ENCODE results near the gene HES2. TPM values are rescaled to one million over a fixed set of nuclear protein-coding genes. Genes with fewer than 3 reads are reported as not detected.
"Not testable (repeated sequence)": the region's sequence is repeated elsewhere in the genome, so short reads cannot be mapped to it uniquely, and the experiment has no call there.

HES2 gene
- total and polyA plus RNA-seq, 5 donors: 0.17 TPM; not detected in 4

GRCh38 chr1:6378096-6378746, 41.5 kb downstream of the HES2 start:
- H3K4me1 ChIP-seq (ENCODE audit: control insufficient read depth, insufficient read depth, low read length): no peaks in the 10 kb centered on the region
- H3K27ac ChIP-seq (ENCODE audit: low read length): no peak overlapping the region
- H3K4me3 ChIP-seq (ENCODE audit: low read length): no peak overlapping the region
- ATAC-seq: no peak
- intact Hi-C loops (cut with DNase I): no loop called here
- H3K27me3 ChIP-seq (ENCODE audit: control insufficient read depth, insufficient read depth): no peaks in the 10 kb centered on the region
- WGBS: 62% methylated on average over 12 of the region's 12 CpGs
- DNase-seq: peak in 2 of 3 donors; percentile 3 to 26
- H3K9me3 ChIP-seq (ENCODE audit: control insufficient read depth, low read length): no peaks in the 10 kb centered on the region

- no peaks in the 10 kb centered on the region for H3K27me3 ChIP-seq (ENCODE audit: control insufficient read depth, insufficient read depth)
- H3K4me1 ChIP-seq (ENCODE audit: control insufficient read depth, insufficient read depth, low read length): no peaks in the 10 kb centered on the region
- 96% methylated on average over 8 of the region's 8 CpGs for WGBS
- DNase-seq: peak in 1 of 3 donors; percentile 40
- no peak for ATAC-seq
- no peak overlapping the region for H3K4me3 ChIP-seq (ENCODE audit: low read length)
- no peak overlapping the region for H3K27ac ChIP-seq (ENCODE audit: low read length)
- no peaks in the 10 kb centered on the region for H3K9me3 ChIP-seq (ENCODE audit: control insufficient read depth, low read length)
- intact Hi-C loops (cut with DNase I): no loop called here
Observed at GRCh38 chr1:6373961-6374720, 45.6 kb downstream of the HES2 start.

- 70% methylated on average over 7 of the region's 7 CpGs for WGBS
- intact Hi-C loops (cut with DNase I): not testable (repeated sequence)
Observed at GRCh38 chr1:6372236-6372635, 47.5 kb downstream of the HES2 start.

GRCh38 chr1:6370006-6370405, 49.7 kb downstream of the HES2 start:
- 78% methylated on average over 4 of the region's 4 CpGs for WGBS
- H3K27me3 ChIP-seq (ENCODE audit: control insufficient read depth, insufficient read depth): no peaks in the 10 kb centered on the region
- no peaks in the 10 kb centered on the region for H3K9me3 ChIP-seq (ENCODE audit: control insufficient read depth, low read length)
- intact Hi-C loops (cut with DNase I): no loop called here
- H3K27ac ChIP-seq (ENCODE audit: low read length): no peak overlapping the region
- ATAC-seq (no peak), DNase-seq (peak in 1 of 3 donors; percentile 2)
- H3K4me3 ChIP-seq (ENCODE audit: low read length): no peak overlapping the region
- H3K4me1 ChIP-seq (ENCODE audit: control insufficient read depth, insufficient read depth, low read length): no peaks in the 10 kb centered on the region

More at GRCh38 chr1:6372236-6372635, 47.5 kb downstream of the HES2 start:
- H3K4me1 ChIP-seq (ENCODE audit: control insufficient read depth, insufficient read depth, low read length); H3K4me3 ChIP-seq (ENCODE audit: low read length); ATAC-seq; H3K27ac ChIP-seq (ENCODE audit: low read length); DNase-seq; H3K27me3 ChIP-seq (ENCODE audit: control insufficient read depth, insufficient read depth); H3K9me3 ChIP-seq (ENCODE audit: control insufficient read depth, low read length): not testable (repeated sequence)

- Histone ChIP-seq H3K4me1 (ENCODE audit: control insufficient read depth, insufficient read depth, low read length) (no peaks in the 10 kb centered on the region), H3K27ac (ENCODE audit: low read length) (no peak overlapping the region), H3K9me3 (ENCODE audit: control insufficient read depth, low read length) (no peaks in the 10 kb centered on the region), H3K4me3 (ENCODE audit: low read length) (no peak overlapping the region), H3K27me3 (ENCODE audit: control insufficient read depth, insufficient read depth) (no peaks in the 10 kb centered on the region)
- peak; percentile 62 to 88 for ATAC-seq
- DNase-seq: peak in 2 of 3 donors; percentile 58 to 80
- 91% methylated on average over 9 of the region's 9 CpGs for WGBS
- intact Hi-C loops (cut with DNase I): no loop called here
Observed at GRCh38 chr1:6367381-6368012, 52.2 kb downstream of the HES2 start.

GRCh38 chr1:6365047-6365446, 54.7 kb downstream of the HES2 start:
- peaks cover 2% of the 10 kb centered on the region for H3K4me1 ChIP-seq (ENCODE audit: control insufficient read depth, insufficient read depth, low read length)
- no peak overlapping the region for H3K27ac ChIP-seq (ENCODE audit: low read length)
- intact Hi-C loops (cut with DNase I): no loop called here
- DNase-seq (no peak), ATAC-seq (no peak)
- no peak overlapping the region for H3K4me3 ChIP-seq (ENCODE audit: low read length)
- H3K27me3 ChIP-seq (ENCODE audit: control insufficient read depth, insufficient read depth): no peaks in the 10 kb centered on the region
- 85% methylated on average over 5 of the region's 5 CpGs for WGBS
- no peaks in the 10 kb centered on the region for H3K9me3 ChIP-seq (ENCODE audit: control insufficient read depth, low read length)

- H3K4me1 ChIP-seq (ENCODE audit: control insufficient read depth, insufficient read depth, low read length); H3K4me3 ChIP-seq (ENCODE audit: low read length); H3K9me3 ChIP-seq (ENCODE audit: control insufficient read depth, low read length); ATAC-seq; H3K27me3 ChIP-seq (ENCODE audit: control insufficient read depth, insufficient read depth); H3K27ac ChIP-seq (ENCODE audit: low read length): not testable (repeated sequence)
- WGBS: 38% methylated on average over 20 of the region's 20 CpGs
- peak; percentile 75 to 87 (median 86) for DNase-seq
- intact Hi-C loops (cut with DNase I): loop anchor here in 3 of 4 donors (5.0 kb wide), 2 partner anchors 39 to 44 kb away; no protein-coding TSS in a partner anchor
Observed at GRCh38 chr1:6363085-6363884, 56.4 kb downstream of the HES2 start.

Small RNA genes within 50 kb of the gene (microRNA-seq; reads per million reads assigned to microRNA genes)
- gene MIR4252: 0 reads per million in 2 donors

Other genes starting within 250 kb of the HES2 start
- gene CHD5, start 239.6 kb downstream of the HES2 start, total RNA-seq: under 1 TPM; 0.23 to 0.53 (median 0.35) TPM
- gene CHD5, start 239.6 kb downstream of the HES2 start, polyA plus RNA-seq: 0.29 TPM
- 100 to 1,000 TPM; 247 to 309 (median 276) TPM for gene RPL22, start 220.3 kb downstream of the HES2 start, total RNA-seq
- 260 TPM for gene RPL22, start 220.3 kb downstream of the HES2 start, polyA plus RNA-seq
- 10 to 100 TPM; 33.7 to 97.4 (median 63.7) TPM for gene RNF207, start 213.8 kb downstream of the HES2 start, total RNA-seq
- gene RNF207, start 213.8 kb downstream of the HES2 start, polyA plus RNA-seq: 55.2 TPM
- gene ICMT, start 184.0 kb downstream of the HES2 start, total RNA-seq: 10 to 100 TPM; 52.1 to 59.6 (median 54.1) TPM
- gene ICMT, start 184.0 kb downstream of the HES2 start, polyA plus RNA-seq: 39.9 TPM
- gene HES3, start 175.7 kb downstream of the HES2 start, total RNA-seq: not detected
- not detected for gene HES3, start 175.7 kb downstream of the HES2 start, polyA plus RNA-seq
- gene GPR153, start 158.8 kb downstream of the HES2 start, total RNA-seq: 10 to 100 TPM in 2 of 4 donors, 1 to 10 TPM in 2; 6.7 to 14.3 (median 10.5) TPM
- 9.3 TPM for gene GPR153, start 158.8 kb downstream of the HES2 start, polyA plus RNA-seq
- gene ACOT7, start 26.2 kb downstream of the HES2 start, total RNA-seq: 1 to 10 TPM; 5.9 to 9.5 (median 7.9) TPM
- 7.5 TPM for gene ACOT7, start 26.2 kb downstream of the HES2 start, polyA plus RNA-seq
- gene ESPN, start 4.9 kb upstream of the HES2 start, total RNA-seq: 1 to 10 TPM in 2 of 4 donors, under 1 TPM in 2; 0.37 to 1.7 (median 0.84) TPM
- gene ESPN, start 4.9 kb upstream of the HES2 start, polyA plus RNA-seq: 0.23 TPM
- 1 to 10 TPM; 4.4 to 6.4 (median 5.1) TPM for gene TNFRSF25, start 46.3 kb upstream of the HES2 start, total RNA-seq
- gene TNFRSF25, start 46.3 kb upstream of the HES2 start, polyA plus RNA-seq: 6.6 TPM
- gene PLEKHG5, start 71.7 kb upstream of the HES2 start, total RNA-seq: 1 to 10 TPM; 7.0 to 9.2 (median 8.5) TPM
- 9.9 TPM for gene PLEKHG5, start 71.7 kb upstream of the HES2 start, polyA plus RNA-seq
- 10 to 100 TPM; 12.8 to 17.1 (median 15.6) TPM for gene NOL9, start 134.6 kb upstream of the HES2 start, total RNA-seq
- gene NOL9, start 134.6 kb upstream of the HES2 start, polyA plus RNA-seq: 6.0 TPM
- gene TAS1R1, start 135.4 kb upstream of the HES2 start, total RNA-seq: not detected
- not detected for gene TAS1R1, start 135.4 kb upstream of the HES2 start, polyA plus RNA-seq
- gene ZBTB48, start 160.1 kb upstream of the HES2 start, total RNA-seq: 10 to 100 TPM; 11.3 to 18.4 (median 15.0) TPM
- 14.7 TPM for gene ZBTB48, start 160.1 kb upstream of the HES2 start, polyA plus RNA-seq
- gene KLHL21, start 182.9 kb upstream of the HES2 start, total RNA-seq: 10 to 100 TPM; 54.9 to 71.3 (median 65.9) TPM
- 57.7 TPM for gene KLHL21, start 182.9 kb upstream of the HES2 start, polyA plus RNA-seq
- gene PHF13, start 193.8 kb upstream of the HES2 start, total RNA-seq: 1 to 10 TPM; 6.4 to 9.7 (median 7.9) TPM
- gene PHF13, start 193.8 kb upstream of the HES2 start, polyA plus RNA-seq: 4.8 TPM
- gene THAP3, start 204.9 kb upstream of the HES2 start, total RNA-seq: 10 to 100 TPM; 10.2 to 17.9 (median 14.3) TPM
- gene THAP3, start 204.9 kb upstream of the HES2 start, polyA plus RNA-seq: 20.8 TPM

Measured in right cardiac atrium (tissue), 5 donors.